ENCODE measurements around the gene AVL9. TPM values are rescaled to one million over a fixed set of nuclear protein-coding genes. Genes with fewer than 3 reads are reported as not detected.

The AVL9 gene
- total and polyA plus RNA-seq, 2 donors (not counting 1 experiment from before 2014, with no cell fraction given): 15.4 to 48.0 TPM

GRCh38 chr7:32524631-32525030 is 29.3 kb downstream of the AVL9 start:
- no peaks in the 10 kb centered on the region for H3K27me3 Mint-ChIP-seq
- H4K20me1 ChIP-seq (ENCODE audit: control insufficient read depth, insufficient read depth, low read length, poor library complexity, severe bottlenecking): peaks cover 58% of the 10 kb centered on the region
- no peak overlapping the region for H2AFZ ChIP-seq (ENCODE audit: insufficient read depth, low read depth, low read length, poor library complexity, severe bottlenecking)
- ATAC-seq (ENCODE audit: low read depth) (no peak), DNase-seq (no peak)
- H3K4me1 ChIP-seq (ENCODE audit: control insufficient read depth in 2 of 2, insufficient read depth in 2 of 2, low read length in 2 of 2): no peaks in the 10 kb centered on the region
- H3K79me2 ChIP-seq (ENCODE audit: control insufficient read depth, insufficient read depth, low read length): peaks cover 88% of the 10 kb centered on the region
- no peak for TF ChIP-seq CTCF (IDR thresholded peaks at IDR 0.05)
- TF ChIP-seq EZH2 (IDR thresholded peaks at IDR 0.05; ENCODE audit: borderline replicate concordance, insufficient read depth, low read depth, low read length, poor library complexity, severe bottlenecking): no peak
- no peak overlapping the region for H3K4me3 Mint-ChIP-seq
- ChIA-PET POLR2A (no interaction called here), CTCF (no interaction called here)
- H3K9me3 ChIP-seq (ENCODE audit: control extremely low read depth in 1 of 3, control insufficient read depth in 2 of 3, insufficient read depth in 1 of 3, low read length in 2 of 3): peaks cover 0 to 17% (median 10%) of the 10 kb centered on the region in 3 donors
- no peak overlapping the region for H3K27ac ChIP-seq (ENCODE audit: low read length in 2 of 2)
- H3K4me1 Mint-ChIP-seq: peaks cover 11% of the 10 kb centered on the region
- intact Hi-C loops (cut with micrococcal nuclease): no loop called here
- no peak overlapping the region for H3K4me2 ChIP-seq (replicated peaks; ENCODE audit: low read depth, low read length, poor library complexity, severe bottlenecking)
- peaks cover 0 to 17% of the 10 kb centered on the region in 2 experiments for H3K36me3 ChIP-seq (replicated peaks in 1 of 2; ENCODE audit: control extremely low read depth in 1 of 2, control insufficient read depth in 1 of 2, extremely low read depth in 1 of 2, insufficient read depth in 2 of 2, low read length in 1 of 2)
- no peak overlapping the region for H3K9ac ChIP-seq (ENCODE audit: low read length)
- no peaks in the 10 kb centered on the region for H3K27me3 ChIP-seq (replicated peaks in 1 of 4; ENCODE audit: control extremely low read depth in 1 of 4, control insufficient read depth in 3 of 4, insufficient read depth in 4 of 4, low read length in 3 of 4)
- peaks cover 5% of the 10 kb centered on the region for H3K9me3 Mint-ChIP-seq (ENCODE audit: insufficient read depth)
- no peak overlapping the region for H3K27ac Mint-ChIP-seq
- H3K4me3 ChIP-seq (ENCODE audit: control extremely low read depth in 1 of 5, extremely low read depth in 1 of 5, insufficient read depth in 1 of 5, low read depth in 2 of 5, low read length in 4 of 5): no peak overlapping the region

- no peak for TF ChIP-seq EZH2 (IDR thresholded peaks at IDR 0.05; ENCODE audit: borderline replicate concordance, insufficient read depth, low read depth, low read length, poor library complexity, severe bottlenecking)
- TF ChIP-seq CTCF (IDR thresholded peaks at IDR 0.05): no peak
- Mint-ChIP-seq H3K4me1 (peaks cover 7% of the 10 kb centered on the region), H3K27ac (no peak overlapping the region), H3K4me3 (no peak overlapping the region), H3K9me3 (ENCODE audit: insufficient read depth) (no peaks in the 10 kb centered on the region), H3K27me3 (no peaks in the 10 kb centered on the region)
- Histone ChIP-seq H3K4me1 (ENCODE audit: control insufficient read depth in 2 of 2, insufficient read depth in 2 of 2, low read length in 2 of 2) (no peaks in the 10 kb centered on the region), H3K9ac (ENCODE audit: low read length) (no peak overlapping the region), H3K4me2 (replicated peaks; ENCODE audit: low read depth, low read length, poor library complexity, severe bottlenecking) (no peak overlapping the region), H3K27me3 (replicated peaks in 1 of 4; ENCODE audit: control extremely low read depth in 1 of 4, control insufficient read depth in 3 of 4, insufficient read depth in 4 of 4, low read length in 3 of 4) (no peaks in the 10 kb centered on the region), H2AFZ (ENCODE audit: insufficient read depth, low read depth, low read length, poor library complexity, severe bottlenecking) (no peak overlapping the region), H3K79me2 (ENCODE audit: control insufficient read depth, insufficient read depth, low read length) (peaks cover 77% of the 10 kb centered on the region), H3K9me3 (ENCODE audit: control extremely low read depth in 1 of 3, control insufficient read depth in 2 of 3, insufficient read depth in 1 of 3, low read length in 2 of 3) (peaks cover 0 to 7% (median 6%) of the 10 kb centered on the region in 3 donors), H3K36me3 (replicated peaks in 1 of 2; ENCODE audit: control extremely low read depth in 1 of 2, control insufficient read depth in 1 of 2, extremely low read depth in 1 of 2, insufficient read depth in 2 of 2, low read length in 1 of 2) (peaks cover 0 to 14% of the 10 kb centered on the region in 2 experiments), H4K20me1 (ENCODE audit: control insufficient read depth, insufficient read depth, low read length, poor library complexity, severe bottlenecking) (peaks cover 48% of the 10 kb centered on the region), H3K27ac (ENCODE audit: low read length in 2 of 2) (no peak overlapping the region), H3K4me3 (ENCODE audit: control extremely low read depth in 1 of 5, extremely low read depth in 1 of 5, insufficient read depth in 1 of 5, low read depth in 2 of 5, low read length in 4 of 5) (no peak overlapping the region)
- ATAC-seq (ENCODE audit: low read depth) (no peak), DNase-seq (no peak)
- WGBS (ENCODE audit: insufficient coverage): 100% methylated on average over 1 of the region's 4 CpGs
- ChIA-PET POLR2A (no interaction called here), CTCF (no interaction called here)
- intact Hi-C loops (cut with micrococcal nuclease): no loop called here
These were observed 30.6 kb downstream of the AVL9 start for GRCh38 chr7:32525839-32526238.
